ENCODE data around the gene RTN4RL1. TPM values are rescaled to one million over a fixed set of nuclear protein-coding genes. Genes with fewer than 3 reads are reported as not detected.
"Not testable (repeated sequence)": the region's sequence is repeated elsewhere in the genome, so short reads cannot be mapped to it uniquely, and the experiment has no call there.

RTN4RL1 gene
- total and polyA plus RNA-seq, 2 of the 4 experiments (the other 2 are of a cell fraction) = under 0.01 to 0.03 TPM

DNA sequence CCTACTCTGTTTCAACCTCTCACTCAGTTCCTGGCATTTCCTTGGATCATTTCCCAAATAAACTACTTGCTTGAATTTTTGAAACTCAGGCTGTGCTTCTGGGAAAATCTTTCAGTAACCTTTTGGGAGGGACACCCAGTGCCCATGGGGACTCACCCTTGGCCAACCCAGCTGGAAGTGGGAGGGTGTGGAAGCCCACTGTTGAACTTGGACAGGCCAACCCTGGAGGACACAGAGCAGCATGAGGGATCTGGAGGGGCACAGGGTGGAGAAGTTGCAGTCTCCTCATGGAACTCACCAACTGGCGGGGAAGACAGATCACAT, 11.2 kb downstream of the RTN4RL1 start:
- Histone ChIP-seq H3K14ac (replicated peaks; ENCODE audit: low read depth, low read length) (no peak overlapping the region; the same call in 1 of the 2 replicates), H3K4ac (ENCODE audit: low read depth, low read length) (no peak overlapping the region), H3K9ac (ENCODE audit: low read depth, low read length) (no peak overlapping the region), H4K5ac (ENCODE audit: low read depth, low read length) (no peak overlapping the region), H3K36me3 (ENCODE audit: control insufficient read depth, insufficient read depth, low read length) (no peaks in the 10 kb centered on the region), H2AK9ac (replicated peaks; ENCODE audit: low read depth, low read length, poor library complexity) (no peak overlapping the region), H2BK15ac (ENCODE audit: low read depth, low read length) (no peak overlapping the region), H3K27me3 (ENCODE audit: control insufficient read depth, insufficient read depth, low read length) (peaks cover 45% of the 10 kb centered on the region), H3K4me1 (ENCODE audit: control insufficient read depth, insufficient read depth, low read length) (peaks cover 8% of the 10 kb centered on the region; the same call in 1 of the 2 replicates), H3K79me1 (ENCODE audit: low read depth in 1 of 2, low read length in 2 of 2) (no peaks in the 10 kb centered on the region), H4K8ac (ENCODE audit: low read depth in 2 of 2, low read length in 2 of 2) (no peak overlapping the region), H3K4me3 (ENCODE audit: insufficient read depth, low read depth, low read length) (no peak overlapping the region), H4K20me1 (ENCODE audit: insufficient read depth, low read length) (no peaks in the 10 kb centered on the region; the same call in 1 of the 2 replicates), H2AK5ac (ENCODE audit: low read depth, low read length) (no peak overlapping the region), H2BK120ac (ENCODE audit: low read depth, low read length) (no peak overlapping the region), H3K9me3 (ENCODE audit: control insufficient read depth, insufficient read depth, low read length) (peaks cover 2% of the 10 kb centered on the region; the same call in 1 of the 2 replicates), H3K18ac (ENCODE audit: low read depth, low read length) (no peak overlapping the region), H3K23ac (ENCODE audit: low read depth, low read length) (no peak overlapping the region), H3K4me2 (ENCODE audit: low read depth, low read length) (no peak overlapping the region), H2AFZ (replicated peaks; ENCODE audit: low read length, poor library complexity) (no peak overlapping the region), H3K56ac (ENCODE audit: extremely low read depth, insufficient read depth, low read length) (no peak overlapping the region), H3K9me1 (ENCODE audit: insufficient read depth, low read length) (no peaks in the 10 kb centered on the region), H2BK20ac (ENCODE audit: low read depth, low read length) (no peak overlapping the region), H2BK5ac (ENCODE audit: low read depth, low read length, poor library complexity, severe bottlenecking) (no peak overlapping the region), H3K27ac (ENCODE audit: insufficient read depth, low read length) (no peak overlapping the region), H4K91ac (ENCODE audit: insufficient read depth, low read depth, low read length) (no peak overlapping the region)
- CTCF ChIA-PET = interaction anchor here (1.3 kb wide), 1 partner anchor 105 kb away, joined by 3 read pairs; no protein-coding TSS in a partner anchor
- no TSS peak for BruUV-seq (replicated peaks)
- dilution Hi-C loops (cut with HindIII; ENCODE audit: low sequenced_read_pairs, unreplicated experiment) (no loop called here), in situ Hi-C loops (cut with MboI; ENCODE audit: low sequenced_read_pairs) (no loop called here), intact Hi-C loops (cut with micrococcal nuclease) (no loop called here)
- POLR2A ChIA-PET (ENCODE audit: unreplicated experiment) = no interaction called here
- no CpG with 5 or more reads among the region's 1 CpG for WGBS, 2 experiments (ENCODE audit: extremely low coverage in 2 of 2, insufficient read length in 1 of 2)
- ATAC-seq (ENCODE audit: low read depth) (no peak), DNase-seq (no peak)
- TF ChIP-seq RCOR1 (IDR thresholded peaks at IDR 0.05; ENCODE audit: insufficient replicate concordance, low read length) = no peak

DNA sequence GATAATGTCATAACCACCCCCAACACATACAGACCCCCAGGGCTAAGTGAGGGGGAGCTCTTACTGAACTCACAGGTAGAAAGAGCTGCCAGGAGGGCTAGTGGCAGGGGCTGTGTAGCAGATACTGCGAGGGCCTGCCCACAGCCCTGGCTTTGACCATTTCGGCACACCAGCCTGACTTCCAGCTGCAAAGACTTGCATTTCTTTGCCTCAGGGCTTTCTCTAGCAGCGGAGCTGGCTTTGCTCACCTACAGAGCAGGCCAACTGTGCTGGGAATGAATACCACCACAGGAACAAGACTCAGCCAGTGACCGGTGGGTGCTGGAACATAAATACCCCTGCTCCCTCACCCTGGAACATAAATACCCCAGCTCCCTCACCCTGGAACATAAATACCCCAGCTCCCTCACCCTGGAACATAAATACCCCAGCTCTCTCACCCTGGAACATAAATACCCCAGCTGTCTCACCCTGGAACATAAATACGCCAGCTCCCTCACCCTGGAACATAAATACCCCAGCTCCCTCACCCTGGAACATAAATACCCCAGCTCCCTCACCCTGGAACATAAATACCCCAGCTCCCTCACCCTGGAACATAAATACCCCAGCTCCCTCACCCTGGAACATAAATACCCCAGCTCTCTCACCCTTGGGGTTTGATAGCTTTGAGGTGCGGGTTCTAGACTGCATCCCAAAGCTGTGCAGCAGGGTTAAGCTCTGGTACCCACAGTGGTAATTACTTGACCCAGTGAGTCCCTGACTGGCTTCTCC, 11.7 kb downstream of the RTN4RL1 start:
- H2BK20ac ChIP-seq (ENCODE audit: low read depth, low read length); H2BK15ac ChIP-seq (ENCODE audit: low read depth, low read length); ATAC-seq (ENCODE audit: low read depth); H3K9me1 ChIP-seq (ENCODE audit: insufficient read depth, low read length); H4K91ac ChIP-seq (ENCODE audit: insufficient read depth, low read depth, low read length); H3K36me3 ChIP-seq (ENCODE audit: control insufficient read depth, insufficient read depth, low read length); H3K56ac ChIP-seq (ENCODE audit: extremely low read depth, insufficient read depth, low read length); H4K8ac ChIP-seq (ENCODE audit: low read depth in 2 of 2, low read length in 2 of 2); H3K9me3 ChIP-seq (ENCODE audit: control insufficient read depth, insufficient read depth, low read length); H3K27ac ChIP-seq (ENCODE audit: insufficient read depth, low read length); H4K20me1 ChIP-seq (ENCODE audit: insufficient read depth, low read length); H3K23ac ChIP-seq (ENCODE audit: low read depth, low read length); H3K18ac ChIP-seq (ENCODE audit: low read depth, low read length); BruUV-seq (replicated peaks); H3K4me1 ChIP-seq (ENCODE audit: control insufficient read depth, insufficient read depth, low read length); H2AK9ac ChIP-seq (replicated peaks; ENCODE audit: low read depth, low read length, poor library complexity); H3K14ac ChIP-seq (replicated peaks; ENCODE audit: low read depth, low read length); H2BK120ac ChIP-seq (ENCODE audit: low read depth, low read length); H2AFZ ChIP-seq (replicated peaks; ENCODE audit: low read length, poor library complexity); H3K9ac ChIP-seq (ENCODE audit: low read depth, low read length); DNase-seq; H3K4ac ChIP-seq (ENCODE audit: low read depth, low read length); H2BK5ac ChIP-seq (ENCODE audit: low read depth, low read length, poor library complexity, severe bottlenecking); in situ Hi-C loops (cut with MboI; ENCODE audit: low sequenced_read_pairs); intact Hi-C loops (cut with micrococcal nuclease); H3K4me3 ChIP-seq (ENCODE audit: insufficient read depth, low read depth, low read length); H3K4me2 ChIP-seq (ENCODE audit: low read depth, low read length); POLR2A ChIA-PET (ENCODE audit: unreplicated experiment); H4K5ac ChIP-seq (ENCODE audit: low read depth, low read length); dilution Hi-C loops (cut with HindIII; ENCODE audit: low sequenced_read_pairs, unreplicated experiment); H3K79me1 ChIP-seq (ENCODE audit: low read depth in 1 of 2, low read length in 2 of 2); H2AK5ac ChIP-seq (ENCODE audit: low read depth, low read length): not testable (repeated sequence)
- WGBS, 2 experiments (ENCODE audit: extremely low coverage in 2 of 2, insufficient read length in 1 of 2) = 89% methylated on average over 4 of the region's 6 CpGs; no CpG with 5 or more reads in 1 of the 2 experiments
- H3K27me3 ChIP-seq (ENCODE audit: control insufficient read depth, insufficient read depth, low read length) = peaks cover 40% of the 10 kb centered on the region
- CTCF ChIA-PET = interaction anchor here (1.3 kb wide), 1 partner anchor 104 kb away, joined by 3 read pairs; no protein-coding TSS in a partner anchor
